Ovary (tissue), 3 donors: ENCODE measurements around the gene SUSD2.

Experiments used
- CTCF ChIP-seq, 3 donors: fragments of 450-650 bp in 2 of 3; fragments of 200-600 bp in 1 of 3; IDR thresholded peaks; one replicate each; pipeline versions ENCODE4 v1.5.1 to v1.8.0; 2016 to 2022; ENCODE audit warnings: antibody characterized with exemption in 3 of 3, mild to moderate bottlenecking in 1 of 3
- EP300 ChIP-seq: sonication (generic); formaldehyde crosslinking; IDR thresholded peaks from one replicate; pipeline ENCODE4 v1.6.1; 2017; ENCODE audit warnings: antibody characterized with exemption
- donor health status: DM: no; HTN: no; CAD: no.

- TF ChIP-seq CTCF (IDR thresholded peaks at IDR 0.05): no peak
- no peak for TF ChIP-seq EP300
These were observed 26.5 kb upstream of the SUSD2 start for GRCh38 chr22:24154826-24155225.
